Smooth muscle cell (in vitro differentiated cells): ENCODE results near the gene TAS1R1. TPM values are rescaled to one million over a fixed set of nuclear protein-coding genes. Genes with fewer than 3 reads are reported as not detected.

Experiments used
- DNase-seq: peaks from one replicate; lab custom pipeline; 2025; ENCODE audit not compliant: unreplicated experiment; lab: John Stamatoyannopoulos, UW
- H2AFZ ChIP-seq: fragments of 200-600 bp; sonication (generic); 2 replicates; pipeline ENCODE4 v1.6.0; 2016; ENCODE audit warnings: antibody characterized with exemption, low read depth, mild to moderate bottlenecking
- H3F3A ChIP-seq: fragments of 200-600 bp; sonication (generic); 2 replicates; pipeline ENCODE4 v1.6.0; 2017; ENCODE audit warnings: antibody characterized with exemption, low read depth
- H3K27ac ChIP-seq: fragments of 200-600 bp; sonication (generic); 2 replicates; pipeline ENCODE4 v1.5.1; 2016; ENCODE audit warnings: low read depth, mild to moderate bottlenecking
- H3K27me3 ChIP-seq: fragments of 200-600 bp; sonication (generic); 2 replicates; pipeline ENCODE4 v1.6.1; 2016; ENCODE audit warnings: low read depth, mild to moderate bottlenecking
- H3K36me3 ChIP-seq: fragments of 200-600 bp; sonication (generic); 2 replicates; pipeline ENCODE4 v1.5.1; 2016; ENCODE audit warnings: low read depth
- H3K4me1 ChIP-seq: fragments of 200-600 bp; sonication (generic); 2 replicates; pipeline ENCODE4 v1.5.1; 2016; ENCODE audit warnings: low read depth
- H3K4me2 ChIP-seq: fragments of 200-600 bp; sonication (generic); 2 replicates; pipeline ENCODE4 v1.6.0; 2016; ENCODE audit warnings: mild to moderate bottlenecking
- H3K4me3 ChIP-seq: fragments of 200-600 bp; sonication (generic); 2 replicates; pipeline ENCODE4 v1.5.1; 2016; ENCODE audit warnings: mild to moderate bottlenecking
- H3K79me2 ChIP-seq: fragments of 200-600 bp; sonication (generic); 2 replicates; pipeline ENCODE4 v1.6.0; 2016; ENCODE audit warnings: low read depth, mild to moderate bottlenecking
- H3K9ac ChIP-seq: fragments of 200-600 bp; sonication (generic); 2 replicates; pipeline ENCODE4 v1.6.0; 2016; ENCODE audit warnings: low read depth
- H3K9me3 ChIP-seq: fragments of 200-600 bp; sonication (generic); replicated peaks from 2 replicates; pipeline ENCODE4 v1.5.1; 2016; ENCODE audit warnings: low read depth
- H4K20me1 ChIP-seq: fragments of 200-600 bp; sonication (generic); 2 replicates; pipeline ENCODE4 v1.6.0; 2016; ENCODE audit warnings: low read depth
- WGBS: methylation state at CpG from one replicate; pipeline ENCODE4 v1.1.7; 2016; ENCODE audit warnings: low lambda C conversion rate; 5-methylcytosine and 5-hydroxymethylcytosine counted together
- polyA plus RNA-seq: library from polyadenylated mRNA; unstranded; fragments of >200 nt; fragmentation: Nextera tagmentation; extraction: Ambion mirVana; gene quantifications from 2 replicates; pipeline ENCODE4 v1.2.1, GENCODE V29; 2016
- total RNA-seq: library from RNA; depleted of rRNA; stranded (reverse); fragments of >200 nt; gene quantifications from 2 replicates; pipeline ENCODE4 v1.2.3, GENCODE V29; 2014
- TF ChIP-seq, protein P1 (sequence below): fragments of 200-600 bp; sonication (generic); IDR thresholded peaks from 2 replicates; pipeline ENCODE4 v1.5.1; 2017; ENCODE audit warnings: borderline replicate concordance, mild to moderate bottlenecking, antibody characterized with exemption; ENCODE audit not compliant: insufficient read depth, poor library complexity, severe bottlenecking

Gene TAS1R1
- total and polyA plus RNA-seq, 2 experiments from 2014 or later, result 0.27 TPM; not detected in 1

DNA sequence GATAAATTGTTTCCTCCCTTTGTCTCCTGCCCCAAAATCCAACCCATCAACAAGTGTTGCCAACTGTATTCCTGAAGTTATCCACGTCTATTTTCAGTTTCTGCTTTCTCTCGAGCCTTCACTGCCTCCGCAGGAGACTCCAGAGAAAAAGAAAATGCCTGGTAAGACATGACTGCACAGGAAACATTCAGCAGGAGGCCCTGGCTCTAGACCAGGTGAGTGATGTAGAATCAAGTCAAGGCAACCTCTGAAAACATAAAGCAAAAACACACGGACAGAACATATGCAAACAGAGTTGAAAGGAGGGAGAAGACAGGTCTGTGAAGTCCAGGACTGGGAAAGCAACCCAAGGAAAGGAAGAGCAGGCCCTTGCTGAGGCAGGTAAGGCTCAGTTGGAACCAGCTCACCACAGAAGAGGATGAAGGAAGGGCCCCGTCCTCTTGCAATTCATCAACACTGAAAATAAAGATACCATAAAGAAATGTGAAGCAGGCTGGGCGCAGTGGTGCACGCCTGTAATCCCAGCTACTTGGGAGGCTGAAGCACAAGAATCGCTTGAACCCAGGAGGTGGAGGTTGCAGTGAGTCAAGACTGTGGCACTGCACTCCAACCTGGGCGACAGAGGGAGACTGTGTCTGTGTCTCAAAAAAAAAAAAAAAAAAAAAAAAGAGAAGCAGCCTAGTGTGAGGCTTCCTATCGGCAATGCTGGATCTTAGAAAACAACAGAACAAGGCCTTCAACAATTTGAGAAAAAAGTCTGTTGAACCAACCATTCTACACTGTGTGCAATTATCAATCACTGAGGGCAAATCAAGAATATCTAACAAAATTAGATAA lies 9.6 kb upstream of the TAS1R1 start:
- Histone ChIP-seq H3K27ac (no peak overlapping the region), H4K20me1 (no peaks in the 10 kb centered on the region), H3K9ac (no peak overlapping the region), H3K4me1 (no peaks in the 10 kb centered on the region), H3F3A (no peaks in the 10 kb centered on the region), H3K4me3 (no peak overlapping the region), H3K36me3 (peaks cover 9% of the 10 kb centered on the region), H3K4me2 (no peak overlapping the region), H3K27me3 (no peaks in the 10 kb centered on the region), H2AFZ (no peak overlapping the region), H3K79me2 (no peaks in the 10 kb centered on the region), H3K9me3 (no peaks in the 10 kb centered on the region)
- TF ChIP-seq, protein P1, sequence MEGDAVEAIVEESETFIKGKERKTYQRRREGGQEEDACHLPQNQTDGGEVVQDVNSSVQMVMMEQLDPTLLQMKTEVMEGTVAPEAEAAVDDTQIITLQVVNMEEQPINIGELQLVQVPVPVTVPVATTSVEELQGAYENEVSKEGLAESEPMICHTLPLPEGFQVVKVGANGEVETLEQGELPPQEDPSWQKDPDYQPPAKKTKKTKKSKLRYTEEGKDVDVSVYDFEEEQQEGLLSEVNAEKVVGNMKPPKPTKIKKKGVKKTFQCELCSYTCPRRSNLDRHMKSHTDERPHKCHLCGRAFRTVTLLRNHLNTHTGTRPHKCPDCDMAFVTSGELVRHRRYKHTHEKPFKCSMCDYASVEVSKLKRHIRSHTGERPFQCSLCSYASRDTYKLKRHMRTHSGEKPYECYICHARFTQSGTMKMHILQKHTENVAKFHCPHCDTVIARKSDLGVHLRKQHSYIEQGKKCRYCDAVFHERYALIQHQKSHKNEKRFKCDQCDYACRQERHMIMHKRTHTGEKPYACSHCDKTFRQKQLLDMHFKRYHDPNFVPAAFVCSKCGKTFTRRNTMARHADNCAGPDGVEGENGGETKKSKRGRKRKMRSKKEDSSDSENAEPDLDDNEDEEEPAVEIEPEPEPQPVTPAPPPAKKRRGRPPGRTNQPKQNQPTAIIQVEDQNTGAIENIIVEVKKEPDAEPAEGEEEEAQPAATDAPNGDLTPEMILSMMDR, result no peak
- no peak for DNase-seq
- WGBS, result 76% methylated on average over 10 of the region's 10 CpGs

DNA sequence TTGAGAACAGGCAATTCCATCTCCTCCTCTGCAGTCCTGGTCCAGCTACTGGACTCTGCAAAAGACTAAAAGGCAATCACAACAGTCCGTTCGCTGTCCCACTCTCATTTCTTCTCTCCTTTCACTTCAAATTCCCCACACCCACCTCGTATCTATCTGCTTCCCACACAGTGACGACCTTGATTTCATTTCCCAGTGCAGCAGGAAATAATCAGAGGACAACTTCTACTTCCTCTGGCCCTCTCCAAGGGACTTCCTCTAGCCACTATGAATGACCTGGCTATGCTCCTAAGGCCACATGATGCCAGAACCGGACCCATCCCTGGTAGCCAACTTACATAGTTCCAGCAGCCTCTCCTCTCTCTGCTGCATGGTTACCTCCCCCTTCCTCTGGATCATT lies 8.8 kb upstream of the TAS1R1 start:
- 97% methylated on average over 5 of the region's 5 CpGs for WGBS
- Histone ChIP-seq H2AFZ (no peak overlapping the region), H3K4me1 (no peaks in the 10 kb centered on the region), H3K9me3 (no peaks in the 10 kb centered on the region), H3K9ac (no peak overlapping the region), H3K79me2 (peaks cover 3% of the 10 kb centered on the region), H3K27me3 (no peaks in the 10 kb centered on the region), H3K27ac (no peak overlapping the region), H4K20me1 (no peaks in the 10 kb centered on the region), H3F3A (no peaks in the 10 kb centered on the region), H3K4me2 (no peak overlapping the region), H3K4me3 (no peak overlapping the region), H3K36me3 (peaks cover 9% of the 10 kb centered on the region)
- TF ChIP-seq, protein P1, result no peak
- DNase-seq, result no peak

DNA sequence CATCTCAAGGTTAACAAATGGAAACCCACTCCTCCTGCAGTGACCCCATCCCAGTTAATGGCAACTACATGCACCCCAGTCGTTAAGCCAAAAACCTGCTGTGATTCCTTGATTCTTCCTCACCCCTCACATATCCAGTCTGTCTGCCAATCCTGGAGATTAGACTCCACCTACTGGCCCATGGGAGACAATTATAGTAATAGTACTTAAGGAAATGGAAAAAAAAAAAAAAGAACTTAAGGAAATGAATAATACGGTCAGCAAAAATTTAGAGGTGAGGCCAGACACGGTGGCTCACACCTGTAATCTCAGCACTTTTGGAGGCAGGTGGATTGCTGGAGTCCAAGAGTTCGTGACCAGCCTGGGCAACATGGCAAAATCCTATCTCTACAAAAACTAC lies 7.8 kb upstream of the TAS1R1 start:
- DNase-seq, result no peak
- no peaks in the 10 kb centered on the region for H3K27me3 ChIP-seq
- H4K20me1 ChIP-seq, result no peaks in the 10 kb centered on the region
- no peaks in the 10 kb centered on the region for H3K4me1 ChIP-seq
- H3K27ac ChIP-seq, result no peak overlapping the region
- TF ChIP-seq, protein P1, result no peak
- no peak overlapping the region for H2AFZ ChIP-seq
- no peak overlapping the region for H3K4me3 ChIP-seq
- H3K79me2 ChIP-seq, result peaks cover 6% of the 10 kb centered on the region
- H3K36me3 ChIP-seq, result peaks cover 7% of the 10 kb centered on the region
- H3K4me2 ChIP-seq, result no peak overlapping the region
- WGBS, result 93% methylated on average over 4 of the region's 4 CpGs
- H3K9me3 ChIP-seq, result no peaks in the 10 kb centered on the region
- no peaks in the 10 kb centered on the region for H3F3A ChIP-seq
- no peak overlapping the region for H3K9ac ChIP-seq
